K562 (cell line): ENCODE measurements around the gene ENO3. TPM values are rescaled to one million over a fixed set of nuclear protein-coding genes. Genes with fewer than 3 reads are reported as not detected.
A peak's percentile ranks its signal among the peaks of the same experiment; 100 is the strongest.

Experiments
- ATAC-seq: fragments of 200-7000 bp; cut with Tn5 transposase; 3 replicates; pipeline ENCODE4 v1.9.1; 2020; ENCODE audit warnings: moderate library complexity
- BruUV-seq: library from RNA; stranded (reverse); fragments of 400-500 nt; replicated peaks from 2 replicates; lab custom pipeline; 2021; lab: Mats Ljungman, UMichigan
- CTCF ChIA-PET: fragments of 300-600 bp; formaldehyde crosslinking; extraction: SDS; loops from one replicate; lab custom pipeline; 2021; ENCODE audit warnings: low intra/inter-chr PET ratio; lab: Yijun Ruan, JAX
- POLR2A ChIA-PET: fragments of 300-600, 350-650 bp; sonication (Branson Sonifier 250); formaldehyde crosslinking; extraction: SDS; loops from one replicate; lab custom pipeline; 2021; ENCODE audit warnings: antibody characterized with exemption, inconsistent platforms; lab: Yijun Ruan, JAX
- DNase-seq, 4 experiments: peaks; one replicate each; pipeline versions ENCODE4 v3.0.0 to v3.0.0-alpha.2; 2011 to 2018; ENCODE audit warnings: low spot score in 3 of 4, mixed read lengths in 3 of 4; ENCODE audit errors: extremely low read depth in 1 of 4
- FAIRE-seq: peaks from 2 replicates; lab custom pipeline; 2011; peaks lifted over from hg19 to GRCh38; lab: Jason Lieb, UNC
- H2AFZ ChIP-seq: 2 replicates; pipeline ENCODE4 v1.6.0; 2011; ENCODE audit warnings: low read depth, low read length, control low read depth, inconsistent platforms
- H3K27ac ChIP-seq: fragments of 200-600 bp; 3 replicates; pipeline ENCODE4 v1.8.0; 2011; ENCODE audit warnings: low read depth, mild to moderate bottlenecking, control low read depth, inconsistent platforms, low read length, moderate library complexity, mixed read lengths; ENCODE audit errors: extremely low read depth
- H3K27me3 ChIP-seq, 2 experiments: fragments of 300-600 bp in 1 of 2; 2 replicates in 1 of 2; 3 replicates in 1 of 2; pipeline versions ENCODE4 v1.6.0 to v1.8.0; 2011; ENCODE audit warnings: inconsistent platforms in 2 of 2, low read length in 2 of 2, mild to moderate bottlenecking in 1 of 2, mixed read lengths in 1 of 2, moderate library complexity in 1 of 2; ENCODE audit not compliant: control insufficient read depth in 2 of 2, insufficient read depth in 2 of 2
- H3K36me3 ChIP-seq: fragments of 300-600 bp; 3 replicates; pipeline ENCODE4 v1.8.0; 2011; ENCODE audit warnings: mild to moderate bottlenecking, low read length, inconsistent platforms; ENCODE audit not compliant: control insufficient read depth, insufficient read depth
- H3K4me1 ChIP-seq, 2 experiments: fragments of 200-600 bp in 1 of 2; replicated peaks in 1 of 2; 2 replicates in 1 of 2; 3 replicates in 1 of 2; pipeline versions ENCODE4 v1.5.1 to v1.8.0; 2011; ENCODE audit warnings: inconsistent platforms in 2 of 2, low read length in 2 of 2, mild to moderate bottlenecking in 1 of 2, mixed read lengths in 1 of 2, moderate library complexity in 1 of 2; ENCODE audit not compliant: control insufficient read depth in 2 of 2, insufficient read depth in 2 of 2
- H3K4me2 ChIP-seq: 2 replicates; pipeline ENCODE4 v1.6.1; 2011; ENCODE audit warnings: low read length, control low read depth, inconsistent platforms, mixed read lengths; ENCODE audit not compliant: insufficient read depth
- H3K4me3 ChIP-seq: fragments of 200-600 bp; sonication (generic), shearing (Covaris generic); 2 replicates; pipeline ENCODE4 v1.5.1; 2016; ENCODE audit warnings: control low read depth, inconsistent platforms
- H3K79me2 ChIP-seq: fragments of 200-600 bp; 3 replicates; pipeline ENCODE4 v1.8.0; 2011; ENCODE audit warnings: low read length, inconsistent platforms; ENCODE audit not compliant: control insufficient read depth, insufficient read depth
- H3K9ac ChIP-seq, 2 experiments: 2 replicates each; pipeline versions ENCODE4 v1.6.0 to v1.6.1; 2011; ENCODE audit warnings: low read depth in 2 of 2, low read length in 2 of 2, control low read depth in 1 of 2, inconsistent platforms in 1 of 2, mild to moderate bottlenecking in 1 of 2, mixed read lengths in 1 of 2; ENCODE audit not compliant: insufficient read depth in 1 of 2
- H3K9me1 ChIP-seq: one replicate; pipeline ENCODE4 v1.6.0; 2011; ENCODE audit warnings: inconsistent platforms, mild to moderate bottlenecking, low read length, moderate library complexity; ENCODE audit not compliant: control insufficient read depth, insufficient read depth
- H3K9me3 ChIP-seq: replicated peaks from 2 replicates; pipeline ENCODE4 v1.5.1; 2011; ENCODE audit warnings: low read depth, low read length, inconsistent platforms; ENCODE audit not compliant: control insufficient read depth, insufficient read depth
- H4K20me1 ChIP-seq: replicated peaks from 2 replicates; pipeline ENCODE4 v1.6.1; 2011; ENCODE audit warnings: low read length, inconsistent platforms, mixed read lengths; ENCODE audit not compliant: control insufficient read depth, insufficient read depth
- CHD2 ChIP-seq: IDR thresholded peaks from 2 replicates; pipeline ENCODE4 v1.6.1; 2011; ENCODE audit warnings: low read depth, low read length
- CTBP1 ChIP-seq: fragments of 450-650 bp; IDR thresholded peaks from 2 replicates; pipeline ENCODE4 v1.6.1; 2016; ENCODE audit warnings: borderline replicate concordance
- CXXC5 ChIP-seq: fragments of 250-450 bp; sonication (Bioruptor Pico); IDR thresholded peaks from 2 replicates; pipeline ENCODE4 v1.8.0; 2022; ENCODE audit warnings: inconsistent platforms, mild to moderate bottlenecking, moderate library complexity
- E2F6 ChIP-seq, 2 experiments: IDR thresholded peaks; 2 replicates each; pipeline ENCODE4 v1.6.1; 2011; ENCODE audit warnings: borderline replicate concordance in 1 of 2, control low read depth in 1 of 2, low read depth in 1 of 2, low read length in 1 of 2, mild to moderate bottlenecking in 1 of 2, mixed read lengths in 1 of 2, moderate library complexity in 1 of 2; ENCODE audit not compliant: insufficient read depth in 1 of 2, insufficient read length in 1 of 2, poor library complexity in 1 of 2, severe bottlenecking in 1 of 2; ENCODE audit errors: extremely low read depth in 1 of 2
- FOXA1 ChIP-seq: fragments of 450-650 bp; IDR thresholded peaks from 2 replicates; pipeline ENCODE4 v1.6.1; 2016; ENCODE audit warnings: mild to moderate bottlenecking, borderline replicate concordance
- GMEB1 ChIP-seq: fragments of 250-450 bp; sonication (Bioruptor Pico); IDR thresholded peaks from 2 replicates; pipeline ENCODE4 v1.4.0; 2020; ENCODE audit warnings: mild to moderate bottlenecking
- HMGXB4 ChIP-seq: sonication (generic); formaldehyde crosslinking; IDR thresholded peaks from 2 replicates; pipeline ENCODE4 v1.8.1; 2023; ENCODE audit warnings: mild to moderate bottlenecking, missing genetic modification reagents
- HSF4 ChIP-seq: fragments of 250-450 bp; sonication (Bioruptor Pico); IDR thresholded peaks from 2 replicates; pipeline ENCODE4 v2.1.2; 2022; ENCODE audit warnings: mild to moderate bottlenecking, moderate library complexity, borderline replicate concordance
- JUN ChIP-seq, 2 experiments: sonication (generic) in 1 of 2; formaldehyde crosslinking in 1 of 2; IDR thresholded peaks; 2 replicates each; pipeline versions ENCODE4 v1.6.1 to v1.8.0; 2012 to 2022; ENCODE audit warnings: borderline replicate concordance in 2 of 2, mild to moderate bottlenecking in 2 of 2, improper control_type of control experiment in 1 of 2, low read depth in 1 of 2, low read length in 1 of 2, missing genetic modification reagents in 1 of 2
- MNT ChIP-seq, 2 experiments: fragments of 450-650 bp; conservative IDR thresholded peaks; 2 replicates each; pipeline ENCODE4 v1.6.1; 2017; ENCODE audit warnings: mild to moderate bottlenecking in 2 of 2, moderate library complexity in 2 of 2
- RBM15 ChIP-seq: fragments of 200-400 bp; formaldehyde crosslinking; IDR thresholded peaks from 2 replicates; pipeline ENCODE4 v1.6.1; 2018; ENCODE audit warnings: mild to moderate bottlenecking, low read length, moderate library complexity; ENCODE audit not compliant: insufficient read depth
- TBL1XR1 ChIP-seq, 2 experiments: IDR thresholded peaks; 2 replicates each; pipeline ENCODE4 v1.6.1; 2012; ENCODE audit warnings: improper control_type of control experiment in 2 of 2, low read length in 2 of 2, mild to moderate bottlenecking in 1 of 2
- ZNF717 ChIP-seq: fragments of 250-450 bp; sonication (Bioruptor Pico); IDR thresholded peaks from 2 replicates; pipeline ENCODE4 v1.5.0; 2021
- ZNF766 ChIP-seq: fragments of 200-800 bp; sonication (Bioruptor generic); conservative IDR thresholded peaks from 2 replicates; pipeline ENCODE4 v1.6.1; 2016; ENCODE audit warnings: missing genetic modification characterization, missing compliant biosample characterization
- WGBS: fragments of 100-300 bp; shearing (Covaris generic); methylation state at CpG from one replicate; pipeline ENCODE4 v1.1.6; 2016; ENCODE audit warnings: low coverage, mixed read lengths; ENCODE audit not compliant: insufficient coverage; ENCODE audit errors: missing lambda C conversion rate; 5-methylcytosine and 5-hydroxymethylcytosine counted together
- in situ Hi-C: fragments of 300-500 bp; cut with MboI; formaldehyde crosslinking; loops from 4 replicates; pipeline ENCODE4 v1.15.0; 2018; ENCODE audit warnings: inconsistent platforms, mixed read lengths
- intact Hi-C: fragments of 100-400 bp; cut with micrococcal nuclease; formaldehyde crosslinking; loops from 2 replicates; pipeline ENCODE4 v1.14.2; 2022
- polyA plus RNA-seq, 8 experiments: library from polyadenylated mRNA; depleted of rRNA in 4 of 8; stranded (reverse) in 5 of 8; unstranded in 3 of 8; fragments of >200 nt; fragmentation: Nextera tagmentation in 2 of 8; fragmentation: Illumina TruSeq in 1 of 8; extraction: Ambion mirVana in 2 of 8; extraction: Trizol in 1 of 8; gene quantifications; 2 replicates each; pipeline versions ENCODE4 v1.2.1 to v1.2.3, GENCODE V29; 2011 to 2014; ENCODE audit warnings: inconsistent platforms in 1 of 8, missing spikeins in 1 of 8
- total RNA-seq, 7 experiments: library from RNA; depleted of rRNA in 6 of 7; stranded (reverse); fragments of >200 nt in 6 of 7; fragmentation: Illumina TruSeq in 2 of 7; extraction: Trizol in 2 of 7; gene quantifications; 2 replicates each; pipeline versions ENCODE4 v1.2.1 to v1.2.3, GENCODE V29; 2011 to 2021; ENCODE audit warnings: low replicate concordance in 1 of 7

The ENO3 gene
- total and polyA plus RNA-seq, 9 of the 15 experiments (the other 6 are each of a cell fraction or from before 2014, with no cell fraction given) = 5.7 to 17.2 (median 9.9) TPM

- Histone ChIP-seq H3K9me3 (no peaks in the 10 kb centered on the region), H3K27me3 (no peaks in the 10 kb centered on the region), H3K36me3 (peaks cover 22% of the 10 kb centered on the region; the same call in 2 of the 3 replicates), H3K9ac (peak within 1 kb of the TSS; percentile 75 to 95), H3K4me2 (peak within 1 kb of the TSS; percentile 83), H3K27ac (peak within 1 kb of the TSS; percentile 83), H3K79me2 (peaks cover 16% of the 10 kb centered on the region), H3K4me3 (peak within 1 kb of the TSS; percentile 74), H3K4me1 (peaks cover 11 to 34% of the 10 kb centered on the region in 2 experiments; a peak in 3 of 5 replicates), H2AFZ (peak within 1 kb of the TSS; percentile 94), H3K9me1 (peaks cover 2% of the 10 kb centered on the region), H4K20me1 (no peaks in the 10 kb centered on the region)
- in situ Hi-C loops (no loop called here), intact Hi-C loops (no loop called here)
- no TSS peak for BruUV-seq
- DNase-seq (peak; percentile 90 to 94 (median 90)), FAIRE-seq (no peak), ATAC-seq (peak; percentile 97)
- CTCF ChIA-PET = interaction anchor here (0.6 kb wide), 1 partner anchor 12 kb away, joined by 4 read pairs; no protein-coding TSS in a partner anchor
- POLR2A ChIA-PET = interaction anchor here (0.6 to 1.3 kb wide), 5 partner anchors 9 to 64 kb away, joined by 3 to 13 read pairs (median 4); no protein-coding TSS in a partner anchor
- 0% methylated on average over 5 of the region's 93 CpGs for whole genome bisulfite sequencing
- peak; percentile 74 for TF ChIP-seq CXXC5 (CRISPR knock-in tag)
- TF ChIP-seq ZNF717 = no peak
- TF ChIP-seq ZNF766 = peak; percentile 58; the same call in 1 of the 2 replicates
- no peak for TF ChIP-seq GMEB1 (CRISPR knock-in tag)
- no peak for TF ChIP-seq RBM15
- peak in 1 of 2 experiments; percentile 34; a peak in 2 of 4 replicates for TF ChIP-seq MNT (conservative IDR thresholded peaks at IDR 0.05)
- peak; percentile 65 for TF ChIP-seq CTBP1
- no peak for TF ChIP-seq FOXA1
- TF ChIP-seq CHD2 = no peak
- TF ChIP-seq HSF4 (CRISPR knock-in tag) = no peak
- no peak for TF ChIP-seq TBL1XR1 (IDR thresholded peaks at IDR 0.05; ENCODE audit: low read length in 2 of 2)
- TF ChIP-seq JUN (IDR thresholded peaks at IDR 0.05; ENCODE audit: borderline replicate concordance, low read depth, low read length) = no peak
- no peak for TF ChIP-seq JUN (CRISPR knock-in tag; IDR thresholded peaks at IDR 0.05; ENCODE audit: borderline replicate concordance)
- TF ChIP-seq HMGXB4 = no peak
- peak; percentile 33 to 44 for TF ChIP-seq E2F6 (IDR thresholded peaks at IDR 0.05; ENCODE audit: borderline replicate concordance in 1 of 2, extremely low read depth in 1 of 2, insufficient read depth in 1 of 2, insufficient read length in 1 of 2, low read depth in 1 of 2, low read length in 1 of 2, poor library complexity in 1 of 2, severe bottlenecking in 1 of 2)
Measured at GRCh38 chr17:4997302-4998026, 46.5 kb downstream of the ENO3 start, which contains the start of the genes INCA1 and KIF1C. Gene INCA1, minus strand, starts transcription at chr17:4997522. Its CDS starts 3,085 bp downstream, at chr17:4994437. Gene KIF1C, plus strand, starts transcription at chr17:4997950. Its CDS starts 2,297 bp downstream, at chr17:5000247.
